K562 (cell line): ENCODE measurements around the gene PATJ. TPM values are rescaled to one million over a fixed set of nuclear protein-coding genes. Genes with fewer than 3 reads are reported as not detected.

Experiments used
- ATAC-seq: fragments of 200-7000 bp; cut with Tn5 transposase; 3 replicates; pipeline ENCODE4 v1.9.1; 2020; ENCODE audit warnings: moderate library complexity
- BruUV-seq: library from RNA; stranded (reverse); fragments of 400-500 nt; replicated peaks from 2 replicates; lab custom pipeline; 2021; lab: Mats Ljungman, UMichigan
- CTCF ChIA-PET: fragments of 300-600 bp; formaldehyde crosslinking; extraction: SDS; loops from one replicate; lab custom pipeline; 2021; ENCODE audit warnings: low intra/inter-chr PET ratio; lab: Yijun Ruan, JAX
- POLR2A ChIA-PET: fragments of 300-600, 350-650 bp; sonication (Branson Sonifier 250); formaldehyde crosslinking; extraction: SDS; loops from one replicate; lab custom pipeline; 2021; ENCODE audit warnings: antibody characterized with exemption, inconsistent platforms; lab: Yijun Ruan, JAX
- DNase-seq, 4 experiments: peaks; one replicate each; pipeline versions ENCODE4 v3.0.0 to v3.0.0-alpha.2; 2011 to 2018; ENCODE audit warnings: low spot score in 3 of 4, mixed read lengths in 3 of 4; ENCODE audit errors: extremely low read depth in 1 of 4
- FAIRE-seq: peaks from 2 replicates; lab custom pipeline; 2011; peaks lifted over from hg19 to GRCh38; lab: Jason Lieb, UNC
- H2AFZ ChIP-seq: 2 replicates; pipeline ENCODE4 v1.6.0; 2011; ENCODE audit warnings: low read depth, low read length, control low read depth, inconsistent platforms
- H3K27ac ChIP-seq: fragments of 200-600 bp; 3 replicates; pipeline ENCODE4 v1.8.0; 2011; ENCODE audit warnings: low read depth, mild to moderate bottlenecking, control low read depth, inconsistent platforms, low read length, moderate library complexity, mixed read lengths; ENCODE audit errors: extremely low read depth
- H3K27me3 ChIP-seq, 2 experiments: fragments of 300-600 bp in 1 of 2; 2 replicates in 1 of 2; 3 replicates in 1 of 2; pipeline versions ENCODE4 v1.6.0 to v1.8.0; 2011; ENCODE audit warnings: inconsistent platforms in 2 of 2, low read length in 2 of 2, mild to moderate bottlenecking in 1 of 2, mixed read lengths in 1 of 2, moderate library complexity in 1 of 2; ENCODE audit not compliant: control insufficient read depth in 2 of 2, insufficient read depth in 2 of 2
- H3K36me3 ChIP-seq: fragments of 300-600 bp; 3 replicates; pipeline ENCODE4 v1.8.0; 2011; ENCODE audit warnings: mild to moderate bottlenecking, low read length, inconsistent platforms; ENCODE audit not compliant: control insufficient read depth, insufficient read depth
- H3K4me1 ChIP-seq, 2 experiments: fragments of 200-600 bp in 1 of 2; replicated peaks in 1 of 2; 2 replicates in 1 of 2; 3 replicates in 1 of 2; pipeline versions ENCODE4 v1.5.1 to v1.8.0; 2011; ENCODE audit warnings: inconsistent platforms in 2 of 2, low read length in 2 of 2, mild to moderate bottlenecking in 1 of 2, mixed read lengths in 1 of 2, moderate library complexity in 1 of 2; ENCODE audit not compliant: control insufficient read depth in 2 of 2, insufficient read depth in 2 of 2
- H3K4me2 ChIP-seq: 2 replicates; pipeline ENCODE4 v1.6.1; 2011; ENCODE audit warnings: low read length, control low read depth, inconsistent platforms, mixed read lengths; ENCODE audit not compliant: insufficient read depth
- H3K4me3 ChIP-seq: fragments of 200-600 bp; sonication (generic), shearing (Covaris generic); 2 replicates; pipeline ENCODE4 v1.5.1; 2016; ENCODE audit warnings: control low read depth, inconsistent platforms
- H3K79me2 ChIP-seq: fragments of 200-600 bp; 3 replicates; pipeline ENCODE4 v1.8.0; 2011; ENCODE audit warnings: low read length, inconsistent platforms; ENCODE audit not compliant: control insufficient read depth, insufficient read depth
- H3K9ac ChIP-seq, 2 experiments: 2 replicates each; pipeline versions ENCODE4 v1.6.0 to v1.6.1; 2011; ENCODE audit warnings: low read depth in 2 of 2, low read length in 2 of 2, control low read depth in 1 of 2, inconsistent platforms in 1 of 2, mild to moderate bottlenecking in 1 of 2, mixed read lengths in 1 of 2; ENCODE audit not compliant: insufficient read depth in 1 of 2
- H3K9me1 ChIP-seq: one replicate; pipeline ENCODE4 v1.6.0; 2011; ENCODE audit warnings: inconsistent platforms, mild to moderate bottlenecking, low read length, moderate library complexity; ENCODE audit not compliant: control insufficient read depth, insufficient read depth
- H3K9me3 ChIP-seq: replicated peaks from 2 replicates; pipeline ENCODE4 v1.5.1; 2011; ENCODE audit warnings: low read depth, low read length, inconsistent platforms; ENCODE audit not compliant: control insufficient read depth, insufficient read depth
- H4K20me1 ChIP-seq: replicated peaks from 2 replicates; pipeline ENCODE4 v1.6.1; 2011; ENCODE audit warnings: low read length, inconsistent platforms, mixed read lengths; ENCODE audit not compliant: control insufficient read depth, insufficient read depth
- CREM ChIP-seq: IDR thresholded peaks from 2 replicates; pipeline ENCODE4 v1.6.1; 2014; ENCODE audit warnings: antibody characterized with exemption, low read depth
- DMBX1 ChIP-seq: fragments of 250-450 bp; sonication (Bioruptor Pico); IDR thresholded peaks from 2 replicates; pipeline ENCODE4 v1.8.0; 2022; ENCODE audit warnings: inconsistent platforms, mild to moderate bottlenecking, moderate library complexity, borderline replicate concordance
- DNMT1 ChIP-seq: fragments of 450-650 bp; IDR thresholded peaks from 2 replicates; pipeline ENCODE4 v1.6.1; 2016; ENCODE audit warnings: antibody characterized with exemption, mild to moderate bottlenecking
- MTA3 ChIP-seq: fragments of 450-650 bp; formaldehyde crosslinking; IDR thresholded peaks from 2 replicates; pipeline ENCODE4 v1.6.1; 2017; ENCODE audit warnings: mild to moderate bottlenecking, borderline replicate concordance
- NCOA4 ChIP-seq: fragments of 450-650 bp; IDR thresholded peaks from 2 replicates; pipeline ENCODE4 v1.6.1; 2018; ENCODE audit warnings: mild to moderate bottlenecking; ENCODE audit not compliant: partially characterized antibody
- SIN3B ChIP-seq: fragments of 450-650 bp; IDR thresholded peaks from 2 replicates; pipeline ENCODE4 v1.6.1; 2017; ENCODE audit warnings: low read depth, mild to moderate bottlenecking, moderate library complexity
- SRSF7 ChIP-seq: fragments of 200-400 bp; formaldehyde crosslinking; optimal IDR thresholded peaks from 2 replicates; pipeline ENCODE3; 2017; ENCODE audit warnings: mild to moderate bottlenecking, low read depth, low read length
- XRCC5 ChIP-seq: fragments of 200-400 bp; formaldehyde crosslinking; IDR thresholded peaks from 2 replicates; pipeline ENCODE4 v1.6.1; 2017; ENCODE audit warnings: low read depth, mild to moderate bottlenecking, low read length
- ZNF174 ChIP-seq: fragments of 250-450 bp; sonication (Bioruptor Pico); IDR thresholded peaks from 2 replicates; pipeline ENCODE4 v1.4.0; 2020; ENCODE audit warnings: mild to moderate bottlenecking
- WGBS: fragments of 100-300 bp; shearing (Covaris generic); methylation state at CpG from one replicate; pipeline ENCODE4 v1.1.6; 2016; ENCODE audit warnings: low coverage, mixed read lengths; ENCODE audit not compliant: insufficient coverage; ENCODE audit errors: missing lambda C conversion rate; 5-methylcytosine and 5-hydroxymethylcytosine counted together
- in situ Hi-C: fragments of 300-500 bp; cut with MboI; formaldehyde crosslinking; loops from 4 replicates; pipeline ENCODE4 v1.15.0; 2018; ENCODE audit warnings: inconsistent platforms, mixed read lengths
- intact Hi-C: fragments of 100-400 bp; cut with micrococcal nuclease; formaldehyde crosslinking; loops from 2 replicates; pipeline ENCODE4 v1.14.2; 2022
- polyA plus RNA-seq, 8 experiments: library from polyadenylated mRNA; depleted of rRNA in 4 of 8; stranded (reverse) in 5 of 8; unstranded in 3 of 8; fragments of >200 nt; fragmentation: Nextera tagmentation in 2 of 8; fragmentation: Illumina TruSeq in 1 of 8; extraction: Ambion mirVana in 2 of 8; extraction: Trizol in 1 of 8; gene quantifications; 2 replicates each; pipeline versions ENCODE4 v1.2.1 to v1.2.3, GENCODE V29; 2011 to 2014; ENCODE audit warnings: inconsistent platforms in 1 of 8, missing spikeins in 1 of 8
- total RNA-seq, 7 experiments: library from RNA; depleted of rRNA in 6 of 7; stranded (reverse); fragments of >200 nt in 6 of 7; fragmentation: Illumina TruSeq in 2 of 7; extraction: Trizol in 2 of 7; gene quantifications; 2 replicates each; pipeline versions ENCODE4 v1.2.1 to v1.2.3, GENCODE V29; 2011 to 2021; ENCODE audit warnings: low replicate concordance in 1 of 7
- TF ChIP-seq, protein P1 (sequence below): fragments of 450-650 bp; IDR thresholded peaks from 2 replicates; pipeline ENCODE4 v1.6.1; 2016; ENCODE audit warnings: antibody characterized with exemption
- TF ChIP-seq, protein P2 (sequence below): sonication (generic); formaldehyde crosslinking; IDR thresholded peaks from 2 replicates; pipeline ENCODE4 v1.8.0; 2022; ENCODE audit warnings: mild to moderate bottlenecking, missing genetic modification reagents, borderline replicate concordance

The PATJ gene
- total and polyA plus RNA-seq, 9 of the 15 experiments (the other 6 are each of a cell fraction or from before 2014, with no cell fraction given) = 0.22 TPM; not detected in 8

DNA sequence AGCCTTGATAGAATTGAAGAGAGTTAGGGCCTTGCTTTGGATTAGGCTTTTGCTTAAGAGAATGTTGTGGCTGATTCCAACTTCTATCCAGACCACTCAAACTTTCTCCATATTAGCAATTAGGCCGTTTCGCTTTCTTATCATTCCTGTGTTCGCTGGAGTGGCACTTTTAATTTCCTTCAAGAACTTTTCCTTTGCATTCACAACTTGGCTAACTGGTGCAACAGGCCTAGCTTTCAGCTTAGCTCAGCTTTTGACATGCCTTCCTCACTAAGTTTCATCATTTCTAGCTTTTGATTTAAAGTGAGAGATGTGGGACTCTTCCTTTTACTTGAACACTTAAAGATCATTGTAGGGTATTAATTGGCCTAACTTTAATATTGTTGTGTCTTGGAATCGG is 268.7 kb downstream of the PATJ start:
- ChIA-PET CTCF (no interaction called here), POLR2A (no interaction called here)
- intact Hi-C loops (loop anchor here (10.0 kb wide), 1 partner anchor 1074 kb away; no protein-coding TSS in a partner anchor), in situ Hi-C loops (no loop called here)
- H3K79me2 ChIP-seq = no peaks in the 10 kb centered on the region
- no peak overlapping the region for H2AFZ ChIP-seq
- no TSS peak for BruUV-seq
- no peaks in the 10 kb centered on the region for H3K4me1 ChIP-seq
- H4K20me1 ChIP-seq = no peaks in the 10 kb centered on the region
- H3K4me2 ChIP-seq = no peak overlapping the region
- FAIRE-seq (no peak), ATAC-seq (no peak), DNase-seq (no peak)
- no peak overlapping the region for H3K9ac ChIP-seq
- no peak overlapping the region for H3K4me3 ChIP-seq
- no peak for TF ChIP-seq MTA3
- no peak for TF ChIP-seq NCOA4
- TF ChIP-seq SRSF7 = no peak
- no peak for TF ChIP-seq DMBX1
- no peak for TF ChIP-seq DNMT1
- TF ChIP-seq XRCC5 = no peak
- TF ChIP-seq, protein P1, sequence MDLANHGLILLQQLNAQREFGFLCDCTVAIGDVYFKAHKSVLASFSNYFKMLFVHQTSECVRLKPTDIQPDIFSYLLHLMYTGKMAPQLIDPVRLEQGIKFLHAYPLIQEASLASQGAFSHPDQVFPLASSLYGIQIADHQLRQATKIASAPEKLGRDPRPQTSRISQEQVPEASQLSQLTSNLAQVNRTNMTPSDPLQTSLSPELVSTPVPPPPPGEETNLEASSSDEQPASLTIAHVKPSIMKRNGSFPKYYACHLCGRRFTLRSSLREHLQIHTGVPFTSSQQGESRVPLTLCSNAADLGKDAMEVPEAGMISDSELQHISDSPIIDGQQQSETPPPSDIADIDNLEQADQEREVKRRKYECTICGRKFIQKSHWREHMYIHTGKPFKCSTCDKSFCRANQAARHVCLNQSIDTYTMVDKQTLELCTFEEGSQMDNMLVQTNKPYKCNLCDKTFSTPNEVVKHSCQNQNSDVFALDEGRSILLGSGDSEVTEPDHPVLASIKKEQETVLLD = no peak
- TF ChIP-seq ZNF174 (CRISPR knock-in tag) = no peak
- TF ChIP-seq SIN3B = no peak
- TF ChIP-seq, protein P2, sequence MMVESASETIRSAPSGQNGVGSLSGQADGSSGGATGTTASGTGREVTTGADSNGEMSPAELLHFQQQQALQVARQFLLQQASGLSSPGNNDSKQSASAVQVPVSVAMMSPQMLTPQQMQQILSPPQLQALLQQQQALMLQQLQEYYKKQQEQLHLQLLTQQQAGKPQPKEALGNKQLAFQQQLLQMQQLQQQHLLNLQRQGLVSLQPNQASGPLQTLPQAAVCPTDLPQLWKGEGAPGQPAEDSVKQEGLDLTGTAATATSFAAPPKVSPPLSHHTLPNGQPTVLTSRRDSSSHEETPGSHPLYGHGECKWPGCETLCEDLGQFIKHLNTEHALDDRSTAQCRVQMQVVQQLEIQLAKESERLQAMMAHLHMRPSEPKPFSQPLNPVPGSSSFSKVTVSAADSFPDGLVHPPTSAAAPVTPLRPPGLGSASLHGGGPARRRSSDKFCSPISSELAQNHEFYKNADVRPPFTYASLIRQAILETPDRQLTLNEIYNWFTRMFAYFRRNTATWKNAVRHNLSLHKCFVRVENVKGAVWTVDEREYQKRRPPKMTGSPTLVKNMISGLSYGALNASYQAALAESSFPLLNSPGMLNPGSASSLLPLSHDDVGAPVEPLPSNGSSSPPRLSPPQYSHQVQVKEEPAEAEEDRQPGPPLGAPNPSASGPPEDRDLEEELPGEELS (CRISPR knock-in tag) = no peak
- no peak for TF ChIP-seq CREM
- H3K27ac ChIP-seq = no peak overlapping the region
- H3K36me3 ChIP-seq = no peaks in the 10 kb centered on the region
- 0% methylated on average over 4 of the region's 4 CpGs for WGBS
- H3K9me1 ChIP-seq = no peaks in the 10 kb centered on the region
- no peaks in the 10 kb centered on the region for H3K27me3 ChIP-seq
- H3K9me3 ChIP-seq = no peaks in the 10 kb centered on the region
